RWPE1 (cell line): ENCODE measurements around the gene RAB15.

Source experiments
- CTCF ChIA-PET: fragments of 350-600 bp; sonication (Branson Sonifier 250); formaldehyde crosslinking; extraction: SDS; loops from one replicate; lab custom pipeline; 2021; lab: Yijun Ruan, JAX
- POLR2A ChIA-PET: fragments of 400-600 bp; formaldehyde crosslinking; extraction: SDS; loops from one replicate; lab custom pipeline; 2020; ENCODE audit warnings: antibody characterized with exemption; ENCODE audit not compliant: low non-redundant PET; lab: Yijun Ruan, JAX
- DNase-seq: peaks from one replicate; pipeline ENCODE4 v3.0.0; 2012; ENCODE audit warnings: low spot score
- H3K27ac ChIP-seq: fragments of 450-650 bp; 2 replicates; pipeline ENCODE4 v1.5.1; 2017
- CTCF ChIP-seq: fragments of 450-650 bp; conservative IDR thresholded peaks from 2 replicates; pipeline ENCODE4 v1.5.1; 2017; ENCODE audit warnings: low read depth, mild to moderate bottlenecking

Gene RAB15

GRCh38 chr14:64992328-64992885 is 20.3 kb upstream of the RAB15 start:
- POLR2A ChIA-PET, result no interaction called here
- TF ChIP-seq CTCF, result no peak
- no peak for DNase-seq
- no peak overlapping the region for H3K27ac ChIP-seq
- CTCF ChIA-PET, result no interaction called here

- TF ChIP-seq CTCF, result no peak
- no peak for DNase-seq
- ChIA-PET CTCF (no interaction called here), POLR2A (no interaction called here)
- H3K27ac ChIP-seq, result no peak overlapping the region
Observed at GRCh38 chr14:64990939-64991338, 18.8 kb upstream of the RAB15 start.

- CTCF ChIA-PET, result no interaction called here
- no peak for DNase-seq
- TF ChIP-seq CTCF, result no peak
- H3K27ac ChIP-seq, result no peak overlapping the region
- POLR2A ChIA-PET, result no interaction called here
Observed at GRCh38 chr14:64990296-64990695, 18.2 kb upstream of the RAB15 start.

GRCh38 chr14:64987438-64987767 is 15.3 kb upstream of the RAB15 start:
- peak; percentile 50 for DNase-seq
- ChIA-PET POLR2A (interaction anchor here (0.7 kb wide), 1 partner anchor 272 kb away, joined by 3 read pairs; no protein-coding TSS in a partner anchor), CTCF (interaction anchor here (0.6 to 1.5 kb wide), 3 partner anchors 18 to 91 kb away, joined by 3 to 8 read pairs (median 4); no protein-coding TSS in a partner anchor)
- TF ChIP-seq CTCF, result no peak
- H3K27ac ChIP-seq, result peak overlapping the region; percentile 84

GRCh38 chr14:64986648-64987437 is 14.7 kb upstream of the RAB15 start, which contains the start of gene FNTB:
Gene FNTB, plus strand, starts transcription at chr14:64986895. Its CDS starts 59 bp downstream, at chr14:64986954.
- H3K27ac ChIP-seq, result peak within 1 kb of the TSS; percentile 84
- ChIA-PET POLR2A (interaction anchor here (0.5 to 0.6 kb wide), 2 partner anchors 114 to 425 kb away, joined by 4 to 5 read pairs; no protein-coding TSS in a partner anchor), CTCF (interaction anchor here (0.6 to 1.5 kb wide), 12 partner anchors 8 to 600 kb away, joined by 3 to 8 read pairs (median 3); no protein-coding TSS in a partner anchor)
- TF ChIP-seq CTCF, result peak; percentile 90
- DNase-seq, result peak; percentile 97

GRCh38 chr14:64983439-64984310 is 11.5 kb upstream of the RAB15 start:
- peak; percentile 77 for TF ChIP-seq CTCF
- ChIA-PET CTCF (interaction anchor here (1.2 kb wide), 1 partner anchor 36 kb away, joined by 3 read pairs; no protein-coding TSS in a partner anchor), POLR2A (no interaction called here)
- no peak overlapping the region for H3K27ac ChIP-seq
- peak; percentile 52 for DNase-seq
